Stomach (tissue), 4 donors: ENCODE results near the gene HIVEP1.

Source experiments
- CTCF ChIP-seq, 7 experiments: fragments of 450-650 bp in 4 of 7; fragments of 200-600 bp in 3 of 7; sonication (generic) in 3 of 7; IDR thresholded peaks; one replicate each; pipeline ENCODE4 v1.5.1; 2016 to 2019; ENCODE audit warnings: antibody characterized with exemption in 7 of 7, control low read depth in 2 of 7, mild to moderate bottlenecking in 1 of 7
- EP300 ChIP-seq: sonication (generic); formaldehyde crosslinking; IDR thresholded peaks from one replicate; pipeline ENCODE4 v1.6.1; 2017; ENCODE audit warnings: antibody characterized with exemption
- POLR2A ChIP-seq, 4 donors: fragments of 450-650 bp; IDR thresholded peaks; one replicate each; pipeline ENCODE4 v1.6.1; 2016; ENCODE audit warnings: antibody characterized with exemption in 4 of 4, control low read depth in 2 of 4, mild to moderate bottlenecking in 1 of 4, moderate library complexity in 1 of 4
- POLR2AphosphoS5 ChIP-seq, 3 donors: sonication (generic); formaldehyde crosslinking; IDR thresholded peaks; one replicate each; pipeline ENCODE4 v1.6.1; 2016; ENCODE audit warnings: antibody characterized with exemption in 3 of 3

GRCh38 chr6:12102350-12102749 lies 90.2 kb downstream of the HIVEP1 start:
- TF ChIP-seq POLR2A (IDR thresholded peaks at IDR 0.05) (no peak), CTCF (IDR thresholded peaks at IDR 0.05) (no peak), POLR2AphosphoS5 (IDR thresholded peaks at IDR 0.05) (no peak), EP300 (no peak)
